HEK293 (cell line): ENCODE results near the gene ATP5F1D.

ENCODE experiments used
- YY2 ChIP-seq: fragments of 450-650 bp; formaldehyde crosslinking; IDR thresholded peaks from 2 replicates; pipeline ENCODE4 v1.5.1; 2016; ENCODE audit warnings: missing biosample characterization, missing genetic modification characterization
- ZBTB11 ChIP-seq: fragments of 450-650 bp; formaldehyde crosslinking; conservative IDR thresholded peaks from 2 replicates; pipeline ENCODE4 v1.5.1; 2016; ENCODE audit warnings: low read depth, missing biosample characterization, missing genetic modification characterization
- ZEB2 ChIP-seq: fragments of 450-650 bp; formaldehyde crosslinking; IDR thresholded peaks from 2 replicates; pipeline ENCODE4 v1.5.1; 2016; ENCODE audit warnings: missing biosample characterization, missing genetic modification characterization
- TF ChIP-seq, protein P1 (sequence below): fragments of 450-650 bp; formaldehyde crosslinking; IDR thresholded peaks from 2 replicates; pipeline ENCODE4 v1.5.1; 2016; ENCODE audit warnings: missing biosample characterization, missing genetic modification characterization

- TF ChIP-seq, protein P1, sequence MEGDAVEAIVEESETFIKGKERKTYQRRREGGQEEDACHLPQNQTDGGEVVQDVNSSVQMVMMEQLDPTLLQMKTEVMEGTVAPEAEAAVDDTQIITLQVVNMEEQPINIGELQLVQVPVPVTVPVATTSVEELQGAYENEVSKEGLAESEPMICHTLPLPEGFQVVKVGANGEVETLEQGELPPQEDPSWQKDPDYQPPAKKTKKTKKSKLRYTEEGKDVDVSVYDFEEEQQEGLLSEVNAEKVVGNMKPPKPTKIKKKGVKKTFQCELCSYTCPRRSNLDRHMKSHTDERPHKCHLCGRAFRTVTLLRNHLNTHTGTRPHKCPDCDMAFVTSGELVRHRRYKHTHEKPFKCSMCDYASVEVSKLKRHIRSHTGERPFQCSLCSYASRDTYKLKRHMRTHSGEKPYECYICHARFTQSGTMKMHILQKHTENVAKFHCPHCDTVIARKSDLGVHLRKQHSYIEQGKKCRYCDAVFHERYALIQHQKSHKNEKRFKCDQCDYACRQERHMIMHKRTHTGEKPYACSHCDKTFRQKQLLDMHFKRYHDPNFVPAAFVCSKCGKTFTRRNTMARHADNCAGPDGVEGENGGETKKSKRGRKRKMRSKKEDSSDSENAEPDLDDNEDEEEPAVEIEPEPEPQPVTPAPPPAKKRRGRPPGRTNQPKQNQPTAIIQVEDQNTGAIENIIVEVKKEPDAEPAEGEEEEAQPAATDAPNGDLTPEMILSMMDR (tag by site-specific recombination), result no peak
- no peak; the same call in 1 of the 2 replicates for TF ChIP-seq ZEB2 (tag by site-specific recombination)
- TF ChIP-seq YY2 (tag by site-specific recombination), result no peak
- no peak for TF ChIP-seq ZBTB11 (tag by site-specific recombination)
Observed at GRCh38 chr19:1258707-1259205, 17.2 kb downstream of the ATP5F1D start.
